Measurements from ENCODE around the gene HOXB1.
A peak's percentile ranks its signal among the peaks of the same experiment; 100 is the strongest.
"Not testable (repeated sequence)": the region's sequence is repeated elsewhere in the genome, so short reads cannot be mapped to it uniquely, and the experiment has no call there.

The HOXB1 gene

DNA sequence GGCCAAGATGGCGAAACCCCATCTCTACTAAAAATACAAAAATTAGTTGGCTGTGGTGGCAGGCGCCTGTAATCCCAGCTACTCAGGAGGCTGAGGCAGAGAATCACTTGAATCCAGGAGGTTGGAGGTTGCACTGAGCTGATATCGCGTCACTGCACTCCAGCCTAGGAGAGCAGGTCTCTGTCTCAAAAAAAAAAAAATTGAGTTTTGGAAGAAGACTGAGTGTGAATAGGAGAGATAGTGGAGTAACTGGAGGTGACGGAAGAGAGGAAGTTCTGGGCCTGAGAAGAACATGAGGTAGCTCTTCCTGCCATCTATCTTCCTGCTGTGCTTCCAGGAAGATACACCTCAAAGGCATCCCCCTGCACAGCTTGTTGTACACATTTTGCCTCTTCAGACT, 11.4 kb downstream of the HOXB1 start:
- no peak for DNase-seq (ENCODE audit: low read depth in 2 of 2)

DNA sequence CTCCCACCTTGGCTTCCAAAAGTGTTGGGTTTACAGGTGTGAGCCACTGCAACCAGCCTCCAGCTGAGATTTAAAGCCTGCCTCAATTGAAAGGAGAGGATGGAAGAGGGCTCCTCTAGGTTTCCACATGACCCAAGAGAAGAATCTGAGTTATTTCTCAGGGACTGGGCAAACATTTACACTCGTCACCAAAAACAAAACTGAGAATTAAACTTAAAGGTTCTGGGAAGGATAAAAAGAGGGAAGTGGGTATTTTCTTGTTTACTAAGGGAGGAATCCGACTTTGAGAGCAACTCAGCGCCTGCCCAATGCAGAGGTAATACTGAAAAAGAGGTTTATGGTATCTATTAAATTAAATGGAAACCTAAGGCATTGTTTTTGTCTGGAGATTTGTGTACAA, 13.3 kb downstream of the HOXB1 start:
- no peak for DNase-seq (ENCODE audit: low read depth in 2 of 2)

DNA sequence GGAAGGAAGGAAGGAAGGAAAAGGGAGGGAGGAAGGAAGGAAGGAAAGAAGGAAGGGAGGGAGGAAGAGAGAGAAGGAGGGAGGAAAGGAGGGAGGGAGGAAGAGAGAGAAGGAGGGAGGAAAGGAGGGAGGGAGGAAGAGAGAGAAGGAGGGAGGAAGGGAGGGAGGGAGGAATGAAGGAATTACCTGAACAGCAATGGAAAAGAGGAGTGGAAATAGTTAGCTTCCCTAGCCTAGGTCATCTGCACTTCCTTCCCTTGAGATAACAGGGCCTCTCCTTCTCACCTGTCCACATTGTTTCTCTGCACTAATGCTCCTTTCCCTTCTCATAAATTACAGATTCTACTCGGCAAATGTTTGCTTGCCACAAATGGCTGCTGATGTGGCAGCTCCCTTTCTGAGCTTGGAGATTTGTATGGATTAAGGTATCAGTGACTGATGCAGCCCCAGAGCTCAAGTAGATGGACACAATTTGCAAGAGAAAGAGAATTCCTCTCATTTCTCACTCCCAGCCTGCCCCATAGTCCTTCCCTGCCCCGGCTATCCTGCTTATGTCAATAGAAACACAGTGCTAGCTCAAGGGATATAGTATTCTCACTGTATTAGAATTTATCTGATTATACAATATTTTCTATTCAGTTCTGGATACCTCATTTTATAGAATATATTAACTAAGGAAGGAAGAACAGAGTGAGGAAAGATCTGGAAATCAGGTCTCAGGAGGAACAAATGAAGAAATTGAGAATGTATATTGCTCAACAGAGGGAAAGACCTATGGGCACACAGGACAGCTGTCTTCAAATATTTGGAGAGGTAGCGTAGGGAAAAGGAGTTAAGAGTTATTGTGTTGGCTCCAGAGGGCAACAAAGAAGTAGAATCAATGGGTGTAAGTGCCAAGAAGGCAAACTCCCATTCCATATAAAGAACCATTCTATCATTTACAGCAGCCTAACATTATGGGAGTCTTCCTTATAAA, 14.6 kb downstream of the HOXB1 start:
- no peak for DNase-seq (ENCODE audit: low read depth in 2 of 2)

DNA sequence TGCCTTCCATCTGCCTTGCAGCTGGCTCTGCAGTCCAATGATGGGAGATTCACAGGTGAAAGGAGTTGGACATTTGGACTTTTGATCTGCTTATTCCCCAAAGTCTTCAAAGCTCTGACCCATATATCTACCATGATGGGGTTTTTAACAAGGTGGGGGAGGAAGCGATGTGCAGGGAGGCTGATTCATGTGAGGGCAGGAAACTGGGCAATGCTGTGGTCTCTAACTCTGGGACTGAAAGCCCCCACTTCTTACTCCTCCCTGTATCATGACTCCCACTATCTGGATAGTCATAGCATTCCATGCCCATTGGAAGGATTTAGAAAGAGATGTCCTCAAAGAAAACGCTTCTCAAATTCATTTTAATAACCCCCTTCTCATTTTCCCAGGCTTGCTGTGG, 16.3 kb downstream of the HOXB1 start:
- DNase-seq (ENCODE audit: low read depth in 2 of 2), result no peak

DNA sequence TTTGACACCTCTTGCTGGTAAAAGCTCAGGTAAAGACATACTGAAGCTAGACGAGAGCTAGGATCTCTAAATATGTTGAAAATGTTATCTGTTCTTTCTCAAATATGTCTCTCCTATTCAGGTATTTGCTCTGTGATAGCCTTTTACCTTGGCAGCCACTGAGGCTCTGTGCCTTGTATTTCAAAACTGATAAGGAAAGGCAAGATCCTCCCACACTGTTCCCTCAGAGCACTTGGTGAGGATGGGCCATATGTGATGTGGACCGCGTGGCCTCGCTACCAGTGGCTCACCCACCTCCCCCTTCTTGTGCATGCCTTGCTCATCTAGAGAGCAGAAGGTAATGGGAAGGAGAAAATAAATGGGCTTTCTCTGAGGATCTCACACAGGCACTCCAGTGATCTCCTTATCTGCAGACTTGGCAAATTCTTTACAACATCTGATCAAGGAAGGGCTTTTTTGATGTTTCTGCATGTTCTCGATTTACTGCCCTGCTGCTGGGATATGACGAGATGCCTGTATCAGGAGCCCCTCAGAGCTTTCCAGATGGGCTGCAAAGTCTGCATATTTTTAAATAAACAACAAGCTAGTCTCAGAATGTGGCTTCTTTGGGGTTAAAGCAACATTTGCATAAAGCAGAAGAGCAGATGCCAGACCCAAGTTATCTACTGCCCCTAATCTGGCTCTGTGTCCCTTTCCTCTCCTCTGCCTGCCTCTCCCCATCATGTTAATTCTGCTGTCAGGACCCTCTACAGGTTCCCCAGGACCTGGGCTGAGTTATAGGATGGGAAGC, 16.9 kb downstream of the HOXB1 start:
- DNase-seq (ENCODE audit: low read depth in 2 of 2), result no peak

DNA sequence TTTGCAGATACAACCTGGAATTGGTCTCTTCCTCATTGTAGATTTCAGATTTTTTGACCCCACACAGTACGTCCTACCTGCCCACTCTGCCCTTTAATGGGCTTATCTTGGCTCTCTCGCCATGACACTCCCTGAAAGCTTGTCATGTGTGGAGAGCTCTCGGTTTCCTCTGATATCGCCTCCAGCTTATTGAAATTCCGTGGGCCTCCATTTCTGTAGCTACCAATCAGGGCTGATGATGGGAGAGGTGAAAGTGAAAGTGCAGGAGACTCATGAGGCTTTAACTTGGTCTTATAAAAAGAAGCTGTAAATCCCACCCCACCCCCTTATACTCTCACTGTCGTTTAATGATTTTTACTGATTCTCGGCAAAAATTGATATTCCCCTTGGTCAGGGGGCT, 17.7 kb downstream of the HOXB1 start:
- no peak for DNase-seq (ENCODE audit: low read depth in 2 of 2)

DNA sequence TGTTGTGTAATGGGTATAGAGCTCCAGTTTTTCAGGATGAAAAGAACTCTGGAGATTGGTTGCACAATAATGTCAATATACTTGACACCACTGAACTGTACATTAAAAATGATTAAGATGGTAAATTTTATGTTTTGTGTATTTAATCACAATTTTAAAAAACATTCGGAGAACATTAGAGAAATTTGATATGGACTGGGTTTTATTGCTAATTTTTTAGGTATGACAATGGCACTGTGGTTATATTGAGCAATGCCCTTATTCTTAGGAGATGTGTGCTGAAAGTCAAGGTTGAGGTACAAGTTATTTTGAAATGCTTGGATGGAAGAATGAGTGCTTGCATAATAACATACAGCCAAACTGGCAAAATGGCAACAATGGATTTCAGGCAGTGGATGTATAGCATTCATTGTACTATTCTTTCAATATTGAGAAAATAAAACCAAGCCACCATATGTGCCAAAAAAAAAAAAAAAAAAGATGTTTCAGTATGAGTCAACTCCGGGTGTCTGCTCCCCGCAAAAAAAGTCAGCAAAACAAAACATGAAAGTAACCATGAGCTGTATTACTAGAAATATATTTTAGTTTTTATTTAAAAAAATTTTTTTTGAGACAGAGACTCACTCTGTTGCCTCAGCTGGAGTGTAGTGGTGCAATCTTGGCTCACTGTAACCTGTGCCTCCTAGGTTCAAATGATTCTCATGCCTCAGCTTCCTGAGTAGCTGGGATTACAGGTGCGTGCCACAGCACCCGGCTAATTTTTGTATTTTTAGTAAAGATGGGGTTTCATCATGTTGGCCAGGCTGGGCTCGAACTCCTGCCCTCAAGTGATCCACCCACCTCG, 19.8 kb downstream of the HOXB1 start:
- no peak for DNase-seq (ENCODE audit: low read depth in 2 of 2)

DNA sequence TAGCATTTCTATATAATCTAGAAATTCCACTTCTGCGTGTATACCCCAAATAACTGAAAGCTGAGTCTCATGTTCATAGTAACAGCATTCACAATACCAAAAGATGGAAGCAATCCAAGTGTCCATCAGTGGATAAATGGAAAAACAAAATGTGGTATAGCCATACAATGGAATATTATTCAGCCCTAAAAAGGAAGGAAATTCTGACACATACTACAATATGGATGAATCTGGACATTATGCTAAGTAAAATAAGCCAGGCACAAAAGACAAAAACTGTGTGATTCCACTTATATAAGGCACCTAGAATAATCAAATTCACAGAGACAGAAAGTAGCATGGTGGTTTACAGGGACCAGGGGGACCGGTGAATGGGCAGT, 20.4 kb downstream of the HOXB1 start:
- no peak for DNase-seq (ENCODE audit: low read depth in 2 of 2)

DNA sequence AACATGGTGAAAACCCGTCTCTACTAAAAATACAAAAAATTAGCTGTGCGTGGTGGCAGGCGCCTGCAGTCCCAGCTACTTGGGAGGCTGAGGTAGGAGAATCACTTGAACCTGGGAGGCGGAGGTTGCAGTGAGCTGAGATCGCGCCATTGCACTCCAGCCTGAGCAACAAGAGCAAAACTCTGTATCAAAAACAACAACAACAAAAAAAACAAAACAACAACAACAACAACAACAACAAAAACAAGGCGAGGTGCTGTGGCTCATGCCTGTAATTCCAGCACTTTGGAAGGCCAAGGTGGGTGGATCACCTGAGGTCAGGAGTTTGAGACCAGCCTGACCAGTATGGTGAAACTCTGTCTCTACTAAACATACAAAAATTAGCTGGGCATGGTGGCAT, 21.1 kb downstream of the HOXB1 start:
- not testable (repeated sequence) for DNase-seq (ENCODE audit: low read depth in 2 of 2)

DNA sequence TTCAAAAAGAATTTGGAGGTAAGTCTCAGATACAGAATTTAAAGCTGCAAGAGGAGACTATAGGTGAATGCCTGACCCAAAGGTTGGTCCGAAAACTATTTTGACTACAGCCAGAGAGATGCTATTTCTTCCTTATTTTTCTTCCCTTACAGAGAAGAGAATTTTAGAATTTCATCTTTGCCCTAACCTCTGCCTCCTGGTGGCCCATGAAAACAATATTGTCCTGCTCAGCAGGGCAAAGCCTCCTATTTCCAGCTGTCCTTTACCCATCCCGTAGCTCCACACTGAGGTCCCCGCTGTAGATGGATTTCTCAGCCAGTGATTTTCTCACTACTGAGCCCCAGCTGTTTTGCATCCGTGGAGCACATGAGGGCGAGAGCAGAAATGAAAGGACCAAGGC, 24.6 kb downstream of the HOXB1 start:
- DNase-seq (ENCODE audit: low read depth in 2 of 2), result no peak

DNA sequence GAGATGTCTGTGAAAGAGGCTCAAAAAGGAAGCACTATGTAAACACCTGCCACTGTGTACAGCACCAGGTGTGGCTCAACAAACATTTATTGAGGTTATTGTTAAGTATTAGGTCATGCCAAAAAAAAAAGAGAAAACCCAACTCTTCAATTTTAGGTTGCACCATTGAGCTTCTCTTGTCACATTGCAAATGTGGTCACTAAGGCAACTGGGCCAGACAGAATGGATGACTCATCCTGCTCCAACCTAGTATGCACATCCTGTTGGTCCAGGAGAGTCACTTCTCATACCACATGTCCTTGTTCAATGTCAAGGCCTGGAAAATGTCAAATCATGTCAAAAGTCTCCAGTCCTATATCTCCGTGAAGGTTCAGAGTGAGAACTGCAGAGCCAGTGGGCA, 25.0 kb downstream of the HOXB1 start:
- peak in 1 of 2 donors; percentile 16 for DNase-seq (ENCODE audit: low read depth in 2 of 2)

DNA sequence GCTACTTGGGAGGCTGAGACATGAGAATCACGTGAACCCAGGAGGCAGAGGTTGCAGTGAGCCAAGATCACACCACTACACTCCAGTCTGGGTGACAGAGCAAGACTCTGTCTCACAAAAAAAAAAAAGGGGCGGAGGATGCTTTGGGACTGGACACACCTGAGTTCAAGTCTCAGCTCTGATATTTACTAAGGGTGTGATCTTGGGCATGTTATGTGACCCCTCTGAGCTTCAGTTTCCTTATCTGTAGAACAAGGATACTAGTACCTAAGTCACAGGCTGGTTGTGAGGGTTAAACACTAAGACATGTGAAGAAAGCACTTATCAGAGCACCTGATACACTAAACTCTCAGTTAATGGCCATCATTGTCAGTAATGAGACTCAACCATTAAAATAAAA, 25.9 kb downstream of the HOXB1 start:
- DNase-seq (ENCODE audit: low read depth in 2 of 2), result no peak

DNA sequence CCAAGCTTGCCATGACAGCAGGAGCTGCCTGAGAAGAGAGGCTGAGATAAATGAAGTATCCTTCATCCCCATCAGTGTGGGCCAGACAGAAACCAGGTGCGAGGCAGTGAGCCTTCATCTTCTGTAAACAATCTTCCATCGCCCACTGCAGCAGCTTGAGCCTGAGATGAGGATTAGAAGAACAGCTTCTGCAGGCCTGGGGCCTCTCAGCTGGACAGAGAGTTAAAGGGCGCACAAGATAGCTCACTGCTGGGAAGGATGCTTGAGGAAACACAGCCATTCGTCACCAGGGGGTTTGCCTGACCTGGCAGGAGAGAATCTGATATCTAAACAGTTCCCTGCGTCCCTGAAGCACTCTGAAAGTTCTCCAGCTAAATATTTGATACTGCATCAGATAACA, 27.1 kb downstream of the HOXB1 start:
- DNase-seq (ENCODE audit: low read depth in 2 of 2), result no peak

DNA sequence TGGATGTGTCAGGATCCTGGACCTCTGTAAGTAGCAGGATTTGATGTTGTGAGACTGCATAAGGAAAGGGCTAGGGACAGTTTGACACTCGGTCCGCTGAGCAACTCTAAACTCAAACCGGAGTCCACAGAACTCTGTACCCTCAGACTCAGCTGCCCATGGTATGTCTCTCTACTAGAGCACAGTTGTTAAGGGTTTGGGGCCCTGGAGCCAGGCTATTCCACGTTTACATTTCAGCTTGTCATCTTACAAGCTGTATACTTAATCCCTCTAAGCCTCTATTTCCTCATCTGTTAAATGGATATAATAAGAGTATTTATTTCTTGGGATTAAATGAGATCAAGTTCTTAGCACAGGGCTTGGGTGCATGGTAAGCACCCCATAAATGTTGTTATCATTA, 27.9 kb downstream of the HOXB1 start:
- DNase-seq (ENCODE audit: low read depth in 2 of 2), result no peak

DNA sequence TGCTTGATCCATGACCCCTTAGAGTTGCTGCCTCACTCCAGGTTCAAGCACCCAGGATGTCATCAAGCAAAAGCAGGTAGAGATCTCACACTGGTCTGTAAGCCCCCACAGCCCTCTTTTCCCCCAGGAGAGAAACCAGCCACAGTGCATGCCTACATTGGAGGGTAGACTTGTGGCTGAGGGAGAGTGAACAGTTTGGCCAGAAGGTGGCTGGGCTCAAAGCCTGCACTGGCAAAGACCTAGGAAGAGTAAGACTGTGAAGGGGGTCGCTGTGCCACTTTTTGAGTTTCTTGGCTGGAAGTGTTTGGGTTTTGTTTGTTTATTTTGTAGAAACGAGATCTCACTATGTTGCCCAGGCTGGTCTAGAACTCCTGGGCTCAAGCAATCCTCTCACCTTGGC, 28.5 kb downstream of the HOXB1 start:
- no peak for DNase-seq (ENCODE audit: low read depth in 2 of 2)

DNA sequence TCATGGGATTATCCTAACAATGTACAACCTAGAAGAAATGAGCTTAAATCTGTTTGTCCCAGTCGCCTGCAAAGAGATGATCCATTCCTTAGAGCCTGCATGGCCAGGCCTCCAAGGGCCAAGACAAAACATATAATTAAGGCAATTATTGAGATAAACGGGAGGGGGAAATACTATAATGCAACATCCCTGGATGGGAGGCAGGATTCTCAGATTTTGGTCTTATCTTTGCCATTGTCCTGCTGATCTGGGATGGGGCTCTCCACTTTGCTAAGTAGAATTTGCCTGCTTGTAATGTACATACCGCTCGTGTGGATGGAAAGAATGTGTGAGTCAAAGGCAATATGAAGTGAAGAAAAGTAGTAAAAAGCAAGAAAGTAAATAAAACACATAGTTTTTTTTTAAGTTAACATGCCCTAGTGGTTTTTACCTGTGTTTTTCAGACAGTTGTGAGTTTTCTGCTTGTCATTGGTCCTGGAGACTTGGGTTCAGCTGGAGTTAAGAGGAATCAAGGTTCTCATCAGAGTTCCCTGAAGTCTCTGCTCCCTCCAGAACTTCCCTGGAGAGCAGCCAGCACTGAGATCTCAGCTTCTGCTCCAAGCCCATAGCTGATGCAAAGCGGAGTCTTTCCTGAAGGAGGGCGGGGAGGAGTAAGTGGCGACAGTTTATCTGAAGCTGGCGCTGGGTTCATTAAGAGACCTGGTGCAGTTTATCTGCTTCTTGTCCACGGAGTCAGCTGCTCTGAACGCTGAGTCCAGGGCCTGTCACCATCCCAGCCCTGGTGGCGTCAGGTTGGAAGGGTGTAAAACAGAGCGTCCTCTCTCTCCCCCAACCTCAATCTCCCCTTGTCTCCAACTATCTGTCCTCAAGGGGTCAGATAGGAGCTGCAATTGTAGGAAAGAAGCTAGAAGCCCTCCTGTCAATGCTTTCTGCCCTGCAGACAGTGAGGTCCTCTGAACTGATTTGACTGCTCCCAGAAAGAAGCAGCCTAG, 30.1 kb downstream of the HOXB1 start:
- DNase-seq (ENCODE audit: low read depth in 2 of 2), result no peak

DNA sequence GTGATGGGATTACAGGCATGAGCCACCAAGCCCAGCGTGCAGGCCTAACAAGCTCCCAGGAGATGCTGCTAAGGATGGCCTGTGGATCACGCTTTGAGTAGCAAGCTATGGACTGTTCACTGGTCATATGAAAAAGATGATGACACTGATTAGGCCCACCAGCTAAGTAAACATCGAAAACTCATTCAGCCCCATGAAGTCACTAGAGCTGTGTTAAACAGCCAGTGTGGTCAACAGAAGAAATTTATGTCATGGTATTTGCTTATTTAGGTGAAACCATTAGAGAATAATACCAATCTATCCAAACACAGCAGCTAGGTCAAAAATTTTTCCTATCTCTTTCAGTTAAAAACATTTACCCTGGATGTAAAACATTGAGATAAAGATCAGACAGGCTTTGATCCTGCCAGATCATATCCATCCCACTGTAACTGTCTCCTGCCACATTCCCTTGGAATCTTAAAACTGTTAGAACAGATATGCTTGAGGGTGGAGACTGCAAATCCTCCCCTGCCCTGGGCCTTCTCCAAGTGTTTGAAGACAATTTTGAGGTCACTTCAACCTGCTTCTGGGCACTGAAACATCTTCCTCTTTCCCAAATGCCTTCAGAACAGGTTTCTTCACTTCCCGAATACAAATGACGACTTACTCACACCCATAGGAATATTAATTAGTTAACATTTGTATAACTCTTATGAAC, 30.9 kb downstream of the HOXB1 start:
- DNase-seq (ENCODE audit: low read depth in 2 of 2), result no peak

DNA sequence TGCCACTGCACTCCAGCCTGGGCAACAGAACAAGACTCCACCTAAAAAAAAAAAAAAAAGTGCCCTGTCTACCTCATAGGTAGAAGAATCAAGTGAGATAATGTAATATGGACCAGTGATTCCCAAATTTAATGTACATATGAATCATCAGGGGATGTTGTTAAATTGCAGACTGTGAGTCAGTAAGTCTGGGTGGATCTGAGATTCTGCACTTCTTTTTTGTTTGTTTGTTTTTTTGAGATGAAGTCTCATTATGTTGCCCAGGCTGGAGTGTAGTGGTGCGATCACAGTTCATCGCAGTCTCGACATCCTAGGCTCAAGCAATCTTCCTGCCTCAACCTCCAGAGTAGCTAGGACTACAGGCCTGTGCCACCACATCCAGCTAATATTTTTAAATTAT, 31.6 kb downstream of the HOXB1 start:
- DNase-seq (ENCODE audit: low read depth in 2 of 2), result no peak

DNA sequence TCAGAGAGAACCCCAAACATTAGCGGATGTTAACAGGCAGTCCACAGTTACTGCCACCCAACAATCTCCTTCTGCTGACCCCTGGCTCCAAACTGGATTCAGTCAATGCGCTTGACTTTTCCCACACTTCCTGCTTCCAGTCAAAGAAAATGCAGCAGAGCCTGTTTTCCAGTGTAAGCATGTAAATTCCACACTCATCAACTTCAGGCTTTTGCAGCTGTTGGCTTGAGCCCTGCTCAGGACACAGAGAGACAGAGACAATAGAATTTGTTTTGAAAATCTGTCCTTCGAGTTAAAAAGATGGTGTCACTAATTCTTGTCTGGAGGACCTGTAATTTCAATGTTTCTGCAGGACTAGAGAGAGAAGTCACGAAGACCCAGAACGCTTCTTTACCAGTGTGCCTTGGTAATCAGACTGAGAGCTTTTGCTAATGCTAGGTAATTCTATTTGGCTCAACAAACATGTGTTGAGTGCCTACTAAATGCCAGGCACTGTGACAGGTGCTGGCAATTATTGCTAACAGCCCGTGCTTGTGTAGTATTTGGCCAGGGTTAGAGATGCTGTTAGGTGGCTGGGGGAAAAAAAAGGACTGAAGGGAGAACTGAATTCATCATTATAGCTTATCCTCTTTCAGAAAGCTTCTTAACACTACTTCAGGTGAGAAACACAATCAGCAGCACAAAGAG, 32.5 kb downstream of the HOXB1 start:
- DNase-seq (ENCODE audit: low read depth in 2 of 2), result no peak

DNA sequence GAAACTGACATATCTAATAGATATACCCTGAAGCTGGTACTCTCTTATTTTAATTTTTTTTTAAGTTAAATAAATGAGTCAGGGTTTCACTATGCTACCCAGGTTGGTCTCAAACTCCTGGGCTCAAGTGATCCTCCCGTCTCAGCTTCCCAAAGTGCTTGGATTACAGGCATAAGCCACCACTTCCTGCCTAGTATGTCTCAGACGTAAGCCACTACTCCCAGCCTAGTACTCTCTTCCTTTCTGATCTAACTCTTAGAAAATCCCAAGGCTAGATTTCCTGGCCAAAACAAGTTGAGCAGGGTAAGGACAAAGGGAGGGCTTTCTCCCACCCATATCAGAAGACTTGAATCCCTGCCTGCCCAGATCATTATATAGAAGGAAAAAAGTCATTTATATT, 33.7 kb downstream of the HOXB1 start:
- DNase-seq (ENCODE audit: low read depth in 2 of 2), result no peak

All from stimulated activated CD8-positive, alpha-beta memory T cell treated with anti-CD3 and anti-CD28 coated beads, Interleukin-7, amount 100 ng/mL, for 1 hour (primary cell).